Type B pancreatic cell (in vitro differentiated cells): ENCODE data around the gene PRL. TPM values are rescaled to one million over a fixed set of nuclear protein-coding genes. Genes with fewer than 3 reads are reported as not detected.

Source experiments
- DNase-seq: peaks from one replicate; pipeline ENCODE4 v3.0.0; 2021; ENCODE audit warnings: mixed read lengths; ENCODE audit not compliant: unreplicated experiment; ENCODE audit errors: extremely low spot score
- H3K27ac Mint-ChIP-seq: 2 replicates; pipeline ENCODE4 v1.8.0; 2021; ENCODE audit warnings: mild to moderate bottlenecking, mixed read lengths
- H3K27me3 Mint-ChIP-seq: 2 replicates; pipeline ENCODE4 v1.8.0; 2021; ENCODE audit warnings: mixed read lengths
- H3K36me3 Mint-ChIP-seq: 2 replicates; pipeline ENCODE4 v1.8.0; 2021; ENCODE audit warnings: mixed read lengths
- H3K4me1 Mint-ChIP-seq: one replicate; pipeline ENCODE4 v1.8.0; 2021; ENCODE audit warnings: mixed read lengths; ENCODE audit not compliant: unreplicated experiment
- H3K4me3 Mint-ChIP-seq: 2 replicates; pipeline ENCODE4 v1.8.0; 2021; ENCODE audit warnings: mild to moderate bottlenecking, mixed read lengths
- H3K9me3 Mint-ChIP-seq: 2 replicates; pipeline ENCODE4 v1.8.0; 2021; ENCODE audit warnings: mixed read lengths
- CTCF ChIP-seq: fragments of 200-600 bp; sonication (generic); conservative IDR thresholded peaks from 2 replicates; pipeline ENCODE4 v1.5.0; 2021; ENCODE audit warnings: antibody characterized with exemption, mild to moderate bottlenecking
- total RNA-seq: library from RNA; stranded (reverse); gene quantifications from 2 replicates; pipeline ENCODE4 v1.2.1, GENCODE V29; 2021; ENCODE audit warnings: low replicate concordance

PRL gene
- total RNA-seq, 1 donor from 2014 or later = 0.48 TPM

DNA sequence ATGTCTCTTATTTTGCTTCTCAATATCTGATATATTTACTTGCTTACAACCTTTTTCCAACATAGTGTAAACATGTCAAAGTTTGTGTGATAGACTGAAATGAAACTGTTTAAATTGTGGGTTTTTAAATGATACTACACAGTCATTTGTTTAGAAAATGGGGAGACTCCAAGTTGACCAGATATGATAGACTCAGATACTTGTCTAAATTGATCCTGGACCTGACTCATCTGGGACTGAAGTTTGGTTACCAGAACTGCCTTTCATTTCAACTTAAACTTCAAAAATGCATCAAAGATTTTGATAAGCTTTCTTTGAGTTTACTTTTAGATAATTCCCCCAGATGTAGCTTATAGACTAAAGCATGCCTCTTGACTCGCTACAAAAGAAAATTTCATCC is 27.0 kb upstream of the PRL start:
- Mint-ChIP-seq H3K4me1 (peaks cover 43% of the 10 kb centered on the region), H3K9me3 (peaks cover 11% of the 10 kb centered on the region), H3K36me3 (no peaks in the 10 kb centered on the region), H3K27me3 (no peaks in the 10 kb centered on the region), H3K27ac (no peak overlapping the region), H3K4me3 (no peak overlapping the region)
- no peak for DNase-seq
- TF ChIP-seq CTCF = no peak

- H3K4me1 Mint-ChIP-seq = peaks cover 33% of the 10 kb centered on the region
- no peaks in the 10 kb centered on the region for H3K27me3 Mint-ChIP-seq
- H3K4me3 Mint-ChIP-seq = peak overlapping the region; percentile 35
- TF ChIP-seq CTCF = no peak
- peaks cover 11% of the 10 kb centered on the region for H3K9me3 Mint-ChIP-seq
- DNase-seq = no peak
- no peaks in the 10 kb centered on the region for H3K36me3 Mint-ChIP-seq
- peak overlapping the region; percentile 14 for H3K27ac Mint-ChIP-seq
These were observed 25.5 kb upstream of the PRL start for GRCh38 chr6:22322103-22323030.

GRCh38 chr6:22320750-22321149 is 23.9 kb upstream of the PRL start:
- no peak overlapping the region for H3K4me3 Mint-ChIP-seq
- TF ChIP-seq CTCF = no peak
- H3K27me3 Mint-ChIP-seq = no peaks in the 10 kb centered on the region
- H3K4me1 Mint-ChIP-seq = peaks cover 22% of the 10 kb centered on the region
- no peak for DNase-seq
- H3K27ac Mint-ChIP-seq = no peak overlapping the region
- H3K36me3 Mint-ChIP-seq = no peaks in the 10 kb centered on the region
- H3K9me3 Mint-ChIP-seq = peaks cover 6% of the 10 kb centered on the region

- H3K27ac Mint-ChIP-seq = no peak overlapping the region
- peaks cover 7% of the 10 kb centered on the region for H3K36me3 Mint-ChIP-seq
- no peak overlapping the region for H3K4me3 Mint-ChIP-seq
- H3K27me3 Mint-ChIP-seq = no peaks in the 10 kb centered on the region
- no peak for TF ChIP-seq CTCF
- no peak for DNase-seq
- H3K4me1 Mint-ChIP-seq = peaks cover 22% of the 10 kb centered on the region
- peaks cover 14% of the 10 kb centered on the region for H3K9me3 Mint-ChIP-seq
These were observed 21.6 kb upstream of the PRL start for GRCh38 chr6:22318404-22318803.

DNA sequence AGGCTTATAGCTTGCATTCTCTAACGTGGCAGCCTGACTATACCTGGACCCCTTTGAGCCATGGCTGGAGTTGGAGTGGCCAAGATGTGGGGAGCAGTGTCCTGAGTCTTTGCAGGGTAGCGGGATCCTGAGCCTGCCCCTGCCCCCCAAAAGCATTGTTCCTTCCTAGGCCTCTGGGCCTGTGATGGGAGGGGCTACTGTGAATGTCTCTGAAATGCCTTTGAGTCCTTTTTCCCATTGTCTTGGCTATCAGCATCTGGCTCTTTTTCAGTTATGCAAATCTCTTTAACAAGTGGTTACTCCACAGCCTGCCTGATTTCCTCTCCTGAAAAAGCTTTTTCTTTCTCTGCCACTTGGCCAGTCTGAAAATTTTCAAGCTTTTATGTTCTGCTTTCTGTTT is 17.0 kb upstream of the PRL start:
- no peak overlapping the region for H3K4me3 Mint-ChIP-seq
- no peak for TF ChIP-seq CTCF
- H3K27me3 Mint-ChIP-seq = no peaks in the 10 kb centered on the region
- H3K36me3 Mint-ChIP-seq = peaks cover 13% of the 10 kb centered on the region
- no peak overlapping the region for H3K27ac Mint-ChIP-seq
- DNase-seq = no peak
- H3K9me3 Mint-ChIP-seq = peaks cover 38% of the 10 kb centered on the region
- no peaks in the 10 kb centered on the region for H3K4me1 Mint-ChIP-seq
